Dendritic cell treated with granulocyte-macrophage colony-stimulating factor and Interleukin-4, amounts not matched to agents 40 ng/mL and 50 ng/mL, for 4 days (primary cell): ENCODE data around the gene GABRA4.

Source experiments
- H3K27ac Mint-ChIP-seq: one replicate; pipeline ENCODE4 v1.8.0; 2022; ENCODE audit warnings: mild to moderate bottlenecking, mixed read lengths
- H3K27me3 Mint-ChIP-seq: one replicate; pipeline ENCODE4 v1.8.0; 2022; ENCODE audit warnings: mild to moderate bottlenecking, mixed read lengths
- H3K36me3 Mint-ChIP-seq: one replicate; pipeline ENCODE4 v1.8.0; 2022; ENCODE audit warnings: low read depth, mixed read lengths
- H3K4me1 Mint-ChIP-seq: one replicate; pipeline ENCODE4 v1.8.0; 2022; ENCODE audit warnings: low read depth, mixed read lengths
- H3K4me3 Mint-ChIP-seq: one replicate; pipeline ENCODE4 v1.8.0; 2022; ENCODE audit warnings: mild to moderate bottlenecking, moderate library complexity, mixed read lengths
- H3K9me3 Mint-ChIP-seq: one replicate; pipeline ENCODE4 v1.8.0; 2022; ENCODE audit warnings: mixed read lengths
- intact Hi-C: fragments of 100-400 bp; cut with micrococcal nuclease; formaldehyde crosslinking; loops from one replicate; pipeline ENCODE4 v1.15.0; 2022

The GABRA4 gene

GRCh38 chr4:46993075-46994006, at the start of gene GABRA4:
GABRA4 (minus strand) TSS chr4:46993581; CDS start chr4:46993424, 157 bp downstream.
- intact Hi-C loops: no loop called here
- H3K27me3 Mint-ChIP-seq: peaks cover 44% of the 10 kb centered on the region
- H3K4me3 Mint-ChIP-seq: peak within 1 kb of the TSS; percentile 35
- no peak within 1 kb of the TSS for H3K27ac Mint-ChIP-seq
- no peaks in the 10 kb centered on the region for H3K36me3 Mint-ChIP-seq
- H3K4me1 Mint-ChIP-seq: peaks cover 24% of the 10 kb centered on the region
- no peaks in the 10 kb centered on the region for H3K9me3 Mint-ChIP-seq

- Mint-ChIP-seq H3K9me3 (no peaks in the 10 kb centered on the region), H3K4me1 (no peaks in the 10 kb centered on the region)
Observed at GRCh38 chr4:47040828-47041227, 47.4 kb upstream of the GABRA4 start.

GRCh38 chr4:47038263-47038662, 44.9 kb upstream of the GABRA4 start:
- intact Hi-C loops: loop anchor here (10.0 kb wide), 1 partner anchor 193 kb away; no protein-coding TSS in a partner anchor
- Mint-ChIP-seq H3K27me3 (peaks cover 12% of the 10 kb centered on the region), H3K4me3 (no peak overlapping the region), H3K27ac (no peak overlapping the region), H3K36me3 (no peaks in the 10 kb centered on the region), H3K9me3 (no peaks in the 10 kb centered on the region), H3K4me1 (no peaks in the 10 kb centered on the region)

More at GRCh38 chr4:47040828-47041227, 47.4 kb upstream of the GABRA4 start:
- no peak overlapping the region for H3K27ac Mint-ChIP-seq
- intact Hi-C loops: no loop called here
- no peak overlapping the region for H3K4me3 Mint-ChIP-seq
- peaks cover 4% of the 10 kb centered on the region for H3K27me3 Mint-ChIP-seq
- no peaks in the 10 kb centered on the region for H3K36me3 Mint-ChIP-seq

DNA sequence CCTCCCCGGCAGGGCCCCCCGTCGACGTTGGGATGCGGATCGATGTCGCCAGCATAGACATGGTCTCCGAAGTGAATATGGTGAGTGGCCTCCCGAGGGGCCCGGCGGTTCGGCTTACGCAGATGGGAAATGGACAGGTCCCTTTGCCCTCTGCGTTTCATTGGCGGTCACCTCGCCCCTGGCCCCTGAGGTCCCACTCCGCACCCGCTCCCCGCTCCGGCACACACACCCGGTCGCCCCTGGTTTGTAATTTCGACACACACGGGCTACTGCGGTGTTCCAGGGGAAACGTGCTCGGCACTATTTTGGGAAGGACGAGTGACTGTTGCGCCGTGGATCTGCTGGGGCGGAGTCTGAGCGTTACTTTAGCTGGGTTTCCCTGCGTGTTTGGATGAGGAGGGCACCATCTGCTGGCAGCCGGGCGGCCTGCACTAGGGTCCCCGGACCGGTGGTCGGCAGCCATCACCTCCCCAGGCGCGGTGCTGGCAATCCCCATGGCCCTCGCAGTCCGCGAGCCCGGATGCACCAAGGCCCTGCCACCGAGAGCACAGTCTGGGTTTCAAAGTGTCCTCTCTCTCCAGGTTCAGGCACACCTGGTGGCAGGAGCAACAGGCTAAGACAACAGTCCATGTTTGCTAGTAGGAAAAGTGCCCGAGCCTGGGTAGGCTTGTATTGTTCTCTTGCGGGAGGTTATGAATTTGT, 39.2 kb upstream of the GABRA4 start:
- Mint-ChIP-seq H3K4me3 (peak overlapping the region; percentile 60), H3K9me3 (no peaks in the 10 kb centered on the region), H3K36me3 (no peaks in the 10 kb centered on the region), H3K27me3 (peaks cover 44% of the 10 kb centered on the region), H3K4me1 (peaks cover 19% of the 10 kb centered on the region), H3K27ac (no peak overlapping the region)
- intact Hi-C loops: loop anchor here (5.0 to 10.0 kb wide), 2 partner anchors 95 to 188 kb away; no protein-coding TSS in a partner anchor

DNA sequence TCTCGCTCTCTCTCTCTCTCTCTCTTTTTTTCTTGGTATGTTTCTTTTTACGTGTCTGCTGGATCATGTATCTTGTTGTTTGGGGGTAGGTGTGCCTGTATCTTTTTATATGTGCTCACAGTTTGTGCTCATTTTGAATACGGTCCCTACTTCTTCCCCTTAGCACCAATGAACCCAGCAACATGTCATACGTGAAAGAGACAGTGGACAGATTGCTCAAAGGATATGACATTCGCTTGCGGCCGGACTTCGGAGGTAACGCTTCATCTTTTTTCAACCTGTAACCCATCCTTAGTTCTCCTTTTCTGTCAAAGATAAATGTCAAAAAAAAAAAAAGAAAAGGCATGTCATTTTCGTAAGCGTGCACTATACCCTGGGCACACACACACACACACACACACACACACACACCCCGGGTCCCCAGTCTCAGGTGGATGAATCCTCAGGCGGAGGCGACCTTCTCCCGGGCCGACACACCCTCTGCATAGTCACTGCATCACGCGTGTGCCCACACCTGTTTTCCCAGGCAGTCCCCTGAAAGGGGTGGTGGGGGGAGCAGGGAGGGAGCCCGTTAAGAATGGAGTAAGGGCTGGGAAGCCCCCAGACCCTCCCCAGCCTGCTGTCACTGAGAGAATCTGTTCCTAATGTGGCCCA, 38.5 kb upstream of the GABRA4 start:
- Mint-ChIP-seq H3K4me3 (peak overlapping the region; percentile 60), H3K36me3 (no peaks in the 10 kb centered on the region), H3K27me3 (peaks cover 43% of the 10 kb centered on the region), H3K4me1 (peaks cover 19% of the 10 kb centered on the region), H3K27ac (no peak overlapping the region), H3K9me3 (no peaks in the 10 kb centered on the region)
- intact Hi-C loops: loop anchor here (5.0 to 10.0 kb wide), 2 partner anchors 95 to 187 kb away; no protein-coding TSS in a partner anchor

- peaks cover 43% of the 10 kb centered on the region for H3K27me3 Mint-ChIP-seq
- H3K4me1 Mint-ChIP-seq: peaks cover 19% of the 10 kb centered on the region
- no peak within 1 kb of the TSS for H3K27ac Mint-ChIP-seq
- H3K4me3 Mint-ChIP-seq: peak within 1 kb of the TSS; percentile 60
- H3K36me3 Mint-ChIP-seq: no peaks in the 10 kb centered on the region
- H3K9me3 Mint-ChIP-seq: no peaks in the 10 kb centered on the region
- intact Hi-C loops: loop anchor here (5.0 to 10.0 kb wide), 2 partner anchors 94 to 186 kb away; no protein-coding TSS in a partner anchor
Observed at GRCh38 chr4:47031011-47031678, 37.8 kb upstream of the GABRA4 start, which contains the start of gene GABRB1. GABRB1 (plus strand) TSS chr4:47031567.

GRCh38 chr4:47017494-47017893, 24.1 kb upstream of the GABRA4 start:
- H3K36me3 Mint-ChIP-seq: no peaks in the 10 kb centered on the region

DNA sequence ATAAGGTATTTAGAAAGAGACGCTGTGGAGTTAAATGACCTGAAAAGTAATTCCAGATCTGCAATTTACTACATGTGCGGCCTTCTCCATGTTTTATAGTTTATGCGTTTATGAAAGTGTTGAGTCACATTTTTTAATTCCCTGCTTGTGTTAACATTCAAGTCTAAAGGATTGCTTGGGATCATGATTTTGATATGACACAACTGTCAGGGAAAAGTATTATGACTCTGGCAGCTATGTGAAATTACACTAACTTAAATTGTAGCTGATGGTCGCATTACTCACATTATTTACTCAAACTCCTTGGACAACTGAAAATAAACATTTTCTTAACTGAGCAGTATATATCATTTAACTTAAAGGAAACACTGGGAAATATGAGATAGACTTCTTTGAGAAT, 23.7 kb upstream of the GABRA4 start:
- no peaks in the 10 kb centered on the region for H3K9me3 Mint-ChIP-seq
- no peaks in the 10 kb centered on the region for H3K36me3 Mint-ChIP-seq
- H3K27me3 Mint-ChIP-seq: peaks cover 2% of the 10 kb centered on the region
- H3K27ac Mint-ChIP-seq: no peak overlapping the region
- no peak overlapping the region for H3K4me3 Mint-ChIP-seq
- intact Hi-C loops: no loop called here
- no peaks in the 10 kb centered on the region for H3K4me1 Mint-ChIP-seq

More at GRCh38 chr4:47017494-47017893, 24.1 kb upstream of the GABRA4 start:
- Mint-ChIP-seq H3K4me3 (no peak overlapping the region), H3K9me3 (no peaks in the 10 kb centered on the region), H3K27ac (no peak overlapping the region), H3K27me3 (peaks cover 2% of the 10 kb centered on the region), H3K4me1 (no peaks in the 10 kb centered on the region)
- intact Hi-C loops: no loop called here

DNA sequence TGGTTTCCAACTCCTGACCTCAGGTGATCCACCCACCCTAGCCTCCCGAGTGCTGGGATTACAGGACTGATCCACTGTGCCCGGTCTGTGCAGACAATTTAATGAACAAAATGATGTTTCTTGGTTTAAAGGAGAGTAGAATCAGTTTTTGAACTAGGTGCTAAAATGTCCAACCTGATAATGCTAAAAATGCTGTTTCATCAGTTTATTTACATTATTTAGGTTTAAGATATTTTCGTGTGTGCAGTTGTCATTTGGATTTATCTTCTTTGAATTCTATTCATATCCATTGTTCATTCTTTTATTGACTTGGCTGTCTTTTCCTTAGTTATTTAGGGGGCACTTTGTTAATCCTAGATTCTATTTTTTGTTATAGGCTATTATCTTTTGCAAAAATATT, 20.0 kb upstream of the GABRA4 start:
- H3K36me3 Mint-ChIP-seq: no peaks in the 10 kb centered on the region
- H3K27ac Mint-ChIP-seq: no peak overlapping the region
- no peak overlapping the region for H3K4me3 Mint-ChIP-seq
- intact Hi-C loops: no loop called here
- no peaks in the 10 kb centered on the region for H3K9me3 Mint-ChIP-seq
- peaks cover 2% of the 10 kb centered on the region for H3K27me3 Mint-ChIP-seq
- peaks cover 6% of the 10 kb centered on the region for H3K4me1 Mint-ChIP-seq

DNA sequence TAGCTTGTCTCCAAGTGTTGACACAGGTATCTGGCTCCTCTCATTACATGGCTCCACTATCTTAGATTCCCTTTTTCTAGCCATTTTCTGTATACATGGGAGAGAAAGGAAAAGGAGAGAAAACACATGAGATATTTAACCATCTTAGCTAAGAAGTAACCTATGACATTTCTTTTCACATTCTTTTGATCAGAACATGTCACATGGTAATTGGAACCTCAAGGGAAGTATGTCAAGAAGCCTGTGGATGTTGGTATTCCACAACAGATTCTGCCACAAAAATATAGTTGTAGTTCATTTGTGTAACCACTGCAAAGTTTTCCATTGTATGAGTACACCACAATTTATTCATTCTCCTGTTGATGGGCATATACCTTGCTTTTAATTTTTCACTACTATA, 19.3 kb upstream of the GABRA4 start:
- H3K9me3 Mint-ChIP-seq: no peaks in the 10 kb centered on the region
- no peak overlapping the region for H3K4me3 Mint-ChIP-seq
- H3K4me1 Mint-ChIP-seq: peaks cover 6% of the 10 kb centered on the region
- H3K36me3 Mint-ChIP-seq: no peaks in the 10 kb centered on the region
- H3K27ac Mint-ChIP-seq: no peak overlapping the region
- intact Hi-C loops: no loop called here
- no peaks in the 10 kb centered on the region for H3K27me3 Mint-ChIP-seq

GRCh38 chr4:47010912-47011446, 17.6 kb upstream of the GABRA4 start:
- intact Hi-C loops: no loop called here
- H3K27me3 Mint-ChIP-seq: no peaks in the 10 kb centered on the region
- no peaks in the 10 kb centered on the region for H3K36me3 Mint-ChIP-seq
- no peak overlapping the region for H3K27ac Mint-ChIP-seq
- H3K4me1 Mint-ChIP-seq: peaks cover 6% of the 10 kb centered on the region
- no peaks in the 10 kb centered on the region for H3K9me3 Mint-ChIP-seq
- H3K4me3 Mint-ChIP-seq: no peak overlapping the region

DNA sequence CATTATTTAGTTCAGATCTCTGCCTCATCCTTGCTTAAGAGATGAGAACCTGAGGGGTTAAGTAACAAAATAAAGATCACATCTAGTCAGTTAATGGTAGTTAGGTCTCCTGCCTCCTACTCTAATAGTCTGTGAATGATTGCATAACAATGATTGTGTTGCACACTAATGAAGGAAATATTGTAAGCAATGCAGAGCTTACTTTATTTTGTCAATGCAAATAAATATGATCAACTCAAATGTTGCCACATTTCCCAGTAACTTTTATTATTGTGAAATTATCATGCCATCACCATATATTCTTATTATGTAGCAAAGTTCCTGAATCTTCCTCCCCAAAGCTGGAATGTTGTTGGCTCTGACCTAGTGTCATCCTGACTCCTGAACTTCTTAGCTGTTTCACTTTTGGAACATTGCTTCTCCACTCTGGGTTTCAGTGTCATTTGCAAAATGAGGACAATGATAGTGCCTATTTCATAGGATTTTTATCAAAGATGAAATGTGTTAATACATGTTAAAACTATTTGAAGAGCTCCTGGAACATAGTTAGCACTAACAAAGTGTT, 17.0 kb upstream of the GABRA4 start:
- H3K27me3 Mint-ChIP-seq: no peaks in the 10 kb centered on the region
- peaks cover 6% of the 10 kb centered on the region for H3K4me1 Mint-ChIP-seq
- no peaks in the 10 kb centered on the region for H3K36me3 Mint-ChIP-seq
- no peak overlapping the region for H3K27ac Mint-ChIP-seq
- H3K9me3 Mint-ChIP-seq: no peaks in the 10 kb centered on the region
- intact Hi-C loops: no loop called here
- H3K4me3 Mint-ChIP-seq: no peak overlapping the region

DNA sequence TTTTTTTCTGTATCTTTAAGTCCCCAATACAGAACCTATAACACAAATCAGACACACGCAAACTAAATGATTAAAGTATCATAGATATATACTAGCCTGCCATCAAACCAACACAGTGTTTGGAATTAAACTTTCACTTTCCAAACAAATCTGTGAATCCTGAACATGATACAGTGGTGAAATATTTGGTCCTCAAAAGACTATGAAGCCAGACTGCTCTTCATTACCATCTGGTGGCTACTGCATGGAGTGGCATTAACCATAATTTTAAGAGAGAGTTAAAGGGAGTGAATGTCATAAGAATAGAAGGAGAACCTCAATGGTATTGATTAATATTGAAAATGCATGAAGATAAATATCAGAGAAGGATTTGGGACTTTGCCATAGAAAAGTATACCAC, 9.2 kb upstream of the GABRA4 start:
- no peak overlapping the region for H3K27ac Mint-ChIP-seq
- peaks cover 3% of the 10 kb centered on the region for H3K27me3 Mint-ChIP-seq
- no peak overlapping the region for H3K4me3 Mint-ChIP-seq
- intact Hi-C loops: no loop called here
- no peaks in the 10 kb centered on the region for H3K4me1 Mint-ChIP-seq
- no peaks in the 10 kb centered on the region for H3K9me3 Mint-ChIP-seq
- no peaks in the 10 kb centered on the region for H3K36me3 Mint-ChIP-seq
